Esophagus muscularis mucosa (tissue), 4 donors: ENCODE results near the gene TAX1BP3. TPM values are rescaled to one million over a fixed set of nuclear protein-coding genes. Genes with fewer than 3 reads are reported as not detected.

Experiments
- DNase-seq: peaks from one replicate; pipeline ENCODE4 v3.0.0-alpha.2; 2017; ENCODE audit errors: extremely low spot score
- H3K27ac ChIP-seq, 4 donors: fragments of 200-600 bp; sonication (generic); replicated peaks in 1 of 4; 1 replicate in 3 of 4; 2 replicates in 1 of 4; pipeline ENCODE4 v1.5.1; 2016 to 2019; ENCODE audit warnings: mild to moderate bottlenecking in 1 of 4
- H3K27me3 ChIP-seq, 4 donors: fragments of 200-600 bp; sonication (generic); one replicate each; pipeline versions ENCODE4 v1.5.1 to v1.6.0; 2016 to 2019
- H3K36me3 ChIP-seq, 4 donors: fragments of 200-600 bp; sonication (generic); one replicate each; pipeline ENCODE4 v1.5.1; 2016 to 2019
- H3K4me1 ChIP-seq, 4 donors: fragments of 200-600 bp; sonication (generic); one replicate each; pipeline ENCODE4 v1.5.1; 2016 to 2019
- H3K4me3 ChIP-seq, 4 donors: fragments of 200-600 bp; sonication (generic); 1 replicate in 2 of 4; 2 replicates in 2 of 4; pipeline ENCODE4 v1.5.1; 2016 to 2019; ENCODE audit warnings: mild to moderate bottlenecking in 4 of 4, moderate library complexity in 1 of 4
- H3K9me3 ChIP-seq, 4 donors: fragments of 200-600 bp; sonication (generic); 1 replicate in 3 of 4; 2 replicates in 1 of 4; pipeline ENCODE4 v1.5.1; 2016 to 2019
- CTCF ChIP-seq, 3 experiments: fragments of 200-600 bp in 2 of 3; fragments of 450-650 bp in 1 of 3; sonication (generic) in 2 of 3; IDR thresholded peaks; one replicate each; pipeline ENCODE4 v1.5.1; 2017 to 2019; ENCODE audit warnings: antibody characterized with exemption in 3 of 3, mild to moderate bottlenecking in 2 of 3, moderate library complexity in 1 of 3
- EP300 ChIP-seq: sonication (generic); formaldehyde crosslinking; IDR thresholded peaks from one replicate; pipeline ENCODE4 v1.6.1; 2017; ENCODE audit warnings: antibody characterized with exemption
- POLR2A ChIP-seq: fragments of 450-650 bp; IDR thresholded peaks from one replicate; pipeline ENCODE4 v1.6.1; 2017; ENCODE audit warnings: antibody characterized with exemption, moderate library complexity, mild to moderate bottlenecking, low read depth
- POLR2AphosphoS5 ChIP-seq, 2 donors: sonication (generic); formaldehyde crosslinking; IDR thresholded peaks; one replicate each; pipeline ENCODE4 v1.6.1; 2017; ENCODE audit warnings: antibody characterized with exemption in 2 of 2
- WGBS: methylation state at CpG from one replicate; pipeline ENCODE4 v1.1.5; 2018; 5-methylcytosine and 5-hydroxymethylcytosine counted together
- intact Hi-C: fragments of 100-400 bp; cut with DNase I; formaldehyde crosslinking; loops from one replicate; pipeline ENCODE4 v1.15.1; 2023
- total RNA-seq, 4 donors: library from RNA; depleted of rRNA; stranded (reverse); fragments of >200 nt; gene quantifications; one replicate each; pipeline versions ENCODE4 v1.1.0 to v1.2.1, GENCODE V29; 2016

The TAX1BP3 gene
- total RNA-seq, 4 donors from 2014 or later = 98.0 to 175 (median 115) TPM

GRCh38 chr17:3621146-3621720, 47.1 kb downstream of the TAX1BP3 start:
- WGBS = 95% methylated on average over 8 of the region's 8 CpGs
- Histone ChIP-seq H3K4me1 (no peaks in the 10 kb centered on the region), H3K9me3 (no peaks in the 10 kb centered on the region), H3K27ac (no peak overlapping the region), H3K27me3 (no peaks in the 10 kb centered on the region), H3K36me3 (peaks cover 45 to 98% (median 92%) of the 10 kb centered on the region in 4 donors), H3K4me3 (no peak overlapping the region)
- no peak for DNase-seq
- intact Hi-C loops = no loop called here
- TF ChIP-seq EP300 = no peak
- no peak for TF ChIP-seq CTCF (IDR thresholded peaks at IDR 0.05)
- TF ChIP-seq POLR2A = no peak
- no peak for TF ChIP-seq POLR2AphosphoS5 (IDR thresholded peaks at IDR 0.05)

DNA sequence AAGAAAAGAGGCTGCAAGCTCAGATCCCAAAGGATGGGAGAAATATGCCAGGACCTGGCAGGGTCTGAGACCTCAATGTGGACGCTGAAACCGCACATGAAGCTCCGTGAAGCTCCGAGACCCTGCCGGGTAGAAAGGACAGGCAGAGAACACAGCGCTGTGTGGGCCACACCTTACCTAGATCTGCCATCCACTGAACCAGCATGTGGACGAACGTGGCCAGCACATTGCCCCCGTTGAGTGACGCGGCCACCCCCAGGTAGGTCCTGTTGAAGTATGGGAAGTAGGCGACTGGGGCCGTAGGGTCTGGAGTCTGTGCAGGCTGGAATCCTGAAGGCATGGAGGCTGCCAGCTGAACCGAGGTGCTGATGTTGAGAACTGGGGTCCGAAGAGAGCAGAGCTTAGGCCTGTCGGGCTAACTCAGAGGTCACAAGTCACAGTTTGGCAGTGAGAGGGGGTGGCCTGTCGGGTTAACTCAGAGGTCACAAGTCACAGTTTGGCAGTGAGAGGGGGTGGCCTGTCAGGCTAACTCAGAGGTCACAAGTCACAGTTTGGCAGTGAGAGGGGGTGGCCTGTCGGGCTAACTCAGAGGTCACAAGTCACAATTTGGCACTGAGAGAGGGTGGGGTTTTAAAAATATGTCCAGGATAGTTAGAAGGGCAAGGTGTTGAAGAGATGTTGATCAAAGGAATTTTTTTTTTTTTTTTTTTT, 53.1 kb downstream of the TAX1BP3 start:
- peaks cover 45 to 99% (median 89%) of the 10 kb centered on the region in 4 donors for H3K36me3 ChIP-seq

GRCh38 chr17:3613124-3613523, 55.3 kb downstream of the TAX1BP3 start:
- no peak for DNase-seq
- Histone ChIP-seq H3K4me1 (no peaks in the 10 kb centered on the region), H3K27ac (no peak overlapping the region), H3K9me3 (no peaks in the 10 kb centered on the region), H3K36me3 (peaks cover 53 to 99% (median 89%) of the 10 kb centered on the region in 4 donors), H3K27me3 (no peaks in the 10 kb centered on the region), H3K4me3 (no peak overlapping the region)
- intact Hi-C loops = no loop called here
- WGBS = 94% methylated on average over 6 of the region's 6 CpGs
- TF ChIP-seq EP300 = no peak
- TF ChIP-seq POLR2AphosphoS5 (IDR thresholded peaks at IDR 0.05) = no peak
- TF ChIP-seq POLR2A = no peak

More for the DNA sequence above, 53.1 kb downstream of the TAX1BP3 start:
- WGBS = 97% methylated on average over 18 of the region's 18 CpGs
- Histone ChIP-seq H3K27ac (no peak overlapping the region), H3K27me3 (no peaks in the 10 kb centered on the region), H3K9me3 (no peaks in the 10 kb centered on the region), H3K4me3 (no peak overlapping the region), H3K4me1 (no peaks in the 10 kb centered on the region)
- TF ChIP-seq POLR2A (no peak), CTCF (IDR thresholded peaks at IDR 0.05) (no peak), POLR2AphosphoS5 (IDR thresholded peaks at IDR 0.05) (no peak), EP300 (no peak)
- intact Hi-C loops = no loop called here
- DNase-seq = no peak

Other genes starting within 250 kb of the TAX1BP3 start
- gene OR1E2, start 234.7 kb downstream of the TAX1BP3 start, total RNA-seq = not detected
- gene SPATA22, start 196.8 kb downstream of the TAX1BP3 start, total RNA-seq = under 1 TPM in 2 of 4 donors, not detected in 2; 0.39 to 0.50 TPM
- gene ASPA, start 192.6 kb downstream of the TAX1BP3 start, total RNA-seq = 1 to 10 TPM; 1.7 to 2.9 (median 2.5) TPM
- gene TRPV3, start 110.8 kb downstream of the TAX1BP3 start, total RNA-seq = under 1 TPM; 0.26 to 0.83 (median 0.45) TPM
- 1 to 10 TPM; 2.0 to 5.0 (median 3.1) TPM for gene TRPV1, start 59.2 kb downstream of the TAX1BP3 start, total RNA-seq
- 10 to 100 TPM in 1 of 4 donors, 1 to 10 TPM in 3; 5.0 to 10.7 (median 5.6) TPM for gene SHPK, start 32.3 kb downstream of the TAX1BP3 start, total RNA-seq
- gene CTNS, start 31.8 kb downstream of the TAX1BP3 start, total RNA-seq = 10 to 100 TPM; 10.4 to 20.3 (median 15.5) TPM
- gene EMC6, start 234 bp upstream of the TAX1BP3 start, total RNA-seq = 10 to 100 TPM; 15.8 to 38.2 (median 23.6) TPM
- 1 to 10 TPM in 2 of 4 donors, under 1 TPM in 2; 0.19 to 1.5 (median 1.0) TPM for gene P2RX5, start 27.6 kb upstream of the TAX1BP3 start, total RNA-seq
- gene HASPIN, start 55.3 kb upstream of the TAX1BP3 start, total RNA-seq = under 1 TPM in 2 of 4 donors, not detected in 2; 0.13 to 0.23 TPM
- 10 to 100 TPM; 16.1 to 29.5 (median 21.4) TPM for gene ITGAE, start 132.6 kb upstream of the TAX1BP3 start, total RNA-seq
- 10 to 100 TPM; 15.0 to 33.9 (median 21.9) TPM for gene NCBP3, start 177.7 kb upstream of the TAX1BP3 start, total RNA-seq
- gene CAMKK1, start 224.5 kb upstream of the TAX1BP3 start, total RNA-seq = 1 to 10 TPM; 2.9 to 8.8 (median 4.4) TPM
- 10 to 100 TPM in 2 of 4 donors, 1 to 10 TPM in 2; 3.7 to 26.0 (median 10.2) TPM for gene P2RX1, start 247.9 kb upstream of the TAX1BP3 start, total RNA-seq